Measurements from ENCODE around the gene DNAI2. TPM values are rescaled to one million over a fixed set of nuclear protein-coding genes. Genes with fewer than 3 reads are reported as not detected.

DNAI2 gene
- polyA plus RNA-seq, 1 experiment, result not detected

DNA sequence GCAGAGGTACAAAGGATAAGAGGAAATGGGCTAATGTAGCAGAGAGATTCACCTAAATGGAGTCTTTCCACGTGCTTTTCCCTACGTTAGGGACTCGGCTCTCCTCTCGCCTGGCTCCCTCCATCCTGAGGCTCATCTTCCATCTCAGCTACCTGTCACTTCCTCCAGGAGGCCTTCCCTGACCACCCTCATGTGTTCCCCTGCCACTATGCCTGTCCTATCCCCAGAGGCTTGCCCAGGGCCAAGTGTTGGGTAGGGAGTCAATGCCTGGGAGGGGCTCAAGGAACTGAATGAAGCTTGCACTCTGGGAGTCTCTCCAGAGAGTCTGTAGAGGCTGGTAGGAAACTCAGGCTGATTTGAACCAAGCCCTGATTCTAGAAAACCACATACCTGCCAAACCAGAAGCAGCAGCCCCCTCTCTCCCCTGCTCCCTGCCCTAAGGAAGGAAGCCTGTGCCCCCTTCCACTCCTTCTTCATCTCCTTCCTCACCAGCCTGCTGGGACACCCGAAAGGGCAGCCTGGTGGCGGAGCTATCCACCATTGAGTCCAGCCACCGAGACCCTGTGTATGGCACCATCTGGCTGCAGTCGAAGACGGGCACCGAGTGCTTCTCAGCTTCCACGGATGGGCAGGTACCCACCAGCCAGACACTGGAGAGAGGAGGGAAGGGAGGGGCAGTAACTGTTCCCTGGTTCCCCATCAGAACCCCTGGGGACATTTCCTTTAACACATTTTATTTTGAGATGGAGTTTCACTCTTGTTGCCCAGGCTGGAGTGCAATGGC, 25.4 kb downstream of the DNAI2 start:
- ChIA-PET POLR2A (no interaction called here), CTCF (interaction anchor here (1.5 kb wide), 2 partner anchors 8 to 158 kb away, joined by 3 read pairs; no protein-coding TSS in a partner anchor)
- Histone ChIP-seq H3K27ac (ENCODE audit: low read depth, low read length) (no peak overlapping the region), H3K9me3 (ENCODE audit: control insufficient read depth, insufficient read depth, low read length) (no peaks in the 10 kb centered on the region), H3K4me3 (ENCODE audit: low read depth, low read length) (no peak overlapping the region), H3K27me3 (ENCODE audit: control insufficient read depth, insufficient read depth, low read length) (no peaks in the 10 kb centered on the region)
- no peak for DNase-seq (ENCODE audit: low read depth, low spot score)
- TF ChIP-seq, protein P1, sequence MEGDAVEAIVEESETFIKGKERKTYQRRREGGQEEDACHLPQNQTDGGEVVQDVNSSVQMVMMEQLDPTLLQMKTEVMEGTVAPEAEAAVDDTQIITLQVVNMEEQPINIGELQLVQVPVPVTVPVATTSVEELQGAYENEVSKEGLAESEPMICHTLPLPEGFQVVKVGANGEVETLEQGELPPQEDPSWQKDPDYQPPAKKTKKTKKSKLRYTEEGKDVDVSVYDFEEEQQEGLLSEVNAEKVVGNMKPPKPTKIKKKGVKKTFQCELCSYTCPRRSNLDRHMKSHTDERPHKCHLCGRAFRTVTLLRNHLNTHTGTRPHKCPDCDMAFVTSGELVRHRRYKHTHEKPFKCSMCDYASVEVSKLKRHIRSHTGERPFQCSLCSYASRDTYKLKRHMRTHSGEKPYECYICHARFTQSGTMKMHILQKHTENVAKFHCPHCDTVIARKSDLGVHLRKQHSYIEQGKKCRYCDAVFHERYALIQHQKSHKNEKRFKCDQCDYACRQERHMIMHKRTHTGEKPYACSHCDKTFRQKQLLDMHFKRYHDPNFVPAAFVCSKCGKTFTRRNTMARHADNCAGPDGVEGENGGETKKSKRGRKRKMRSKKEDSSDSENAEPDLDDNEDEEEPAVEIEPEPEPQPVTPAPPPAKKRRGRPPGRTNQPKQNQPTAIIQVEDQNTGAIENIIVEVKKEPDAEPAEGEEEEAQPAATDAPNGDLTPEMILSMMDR (IDR thresholded peaks at IDR 0.05; ENCODE audit: low read depth, low read length), result no peak

DNA sequence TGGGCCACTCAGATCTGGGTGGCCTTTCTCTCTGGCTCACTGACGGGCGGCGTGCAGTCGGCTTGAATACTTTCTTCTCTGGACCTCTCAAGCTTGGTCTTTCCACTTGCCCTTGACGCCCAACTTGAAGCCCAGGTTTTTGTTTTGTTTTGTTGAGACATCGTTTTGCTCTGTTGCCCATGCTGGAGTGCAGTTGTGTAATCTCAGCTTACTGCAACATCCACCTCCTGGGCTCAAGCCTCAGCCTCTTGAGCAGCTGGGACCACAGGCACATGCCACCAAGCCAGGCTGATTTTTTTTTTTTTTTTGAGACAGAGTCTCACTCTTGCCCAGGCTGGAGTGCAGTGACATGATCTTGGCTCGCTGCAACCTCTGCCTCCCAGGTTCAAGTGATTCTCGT, 29.3 kb downstream of the DNAI2 start:
- DNase-seq (ENCODE audit: low read depth, low spot score), result no peak

DNA sequence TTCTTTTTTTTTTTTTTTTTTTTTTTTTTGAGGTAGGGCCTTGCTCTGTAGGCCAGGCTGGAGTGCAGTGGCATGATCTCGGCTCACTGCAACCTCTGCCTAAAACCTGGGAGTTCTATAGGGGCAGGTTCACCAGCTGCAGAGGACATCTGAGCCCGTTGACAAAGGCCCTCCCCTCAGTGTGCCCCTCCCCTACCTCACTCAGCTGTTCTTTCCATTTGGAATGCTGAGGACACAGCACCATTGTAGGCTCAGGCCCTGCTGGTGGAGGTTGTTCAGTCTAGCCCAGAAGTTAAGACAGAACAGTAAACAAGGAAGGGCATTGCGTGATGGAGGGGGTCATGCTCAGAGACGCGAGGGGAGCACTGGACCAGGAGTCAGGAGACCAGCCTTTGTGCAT, 30.1 kb downstream of the DNAI2 start:
- Histone ChIP-seq H3K9me3 (ENCODE audit: control insufficient read depth, insufficient read depth, low read length) (peaks cover 1% of the 10 kb centered on the region; the same call in 1 of the 2 replicates), H3K27me3 (ENCODE audit: control insufficient read depth, insufficient read depth, low read length) (no peaks in the 10 kb centered on the region), H3K27ac (ENCODE audit: low read depth, low read length) (no peak overlapping the region), H3K4me3 (ENCODE audit: low read depth, low read length) (no peak overlapping the region)
- TF ChIP-seq, protein P1 (IDR thresholded peaks at IDR 0.05; ENCODE audit: low read depth, low read length), result no peak
- ChIA-PET CTCF (interaction anchor here (0.6 to 1.3 kb wide), 2 partner anchors 10 to 64 kb away, joined by 3 to 4 read pairs; no protein-coding TSS in a partner anchor), POLR2A (no interaction called here)
- DNase-seq (ENCODE audit: low read depth, low spot score), result no peak

More for the DNA sequence above, 29.3 kb downstream of the DNAI2 start:
- ChIA-PET CTCF (interaction anchor here (0.6 to 1.3 kb wide), 2 partner anchors 11 to 65 kb away, joined by 3 to 4 read pairs; no protein-coding TSS in a partner anchor), POLR2A (no interaction called here)
- Histone ChIP-seq H3K27me3 (ENCODE audit: control insufficient read depth, insufficient read depth, low read length) (no peaks in the 10 kb centered on the region), H3K9me3 (ENCODE audit: control insufficient read depth, insufficient read depth, low read length) (no peaks in the 10 kb centered on the region), H3K27ac (ENCODE audit: low read depth, low read length) (no peak overlapping the region), H3K4me3 (ENCODE audit: low read depth, low read length) (no peak overlapping the region)
- TF ChIP-seq, protein P1 (IDR thresholded peaks at IDR 0.05; ENCODE audit: low read depth, low read length), result no peak

DNA sequence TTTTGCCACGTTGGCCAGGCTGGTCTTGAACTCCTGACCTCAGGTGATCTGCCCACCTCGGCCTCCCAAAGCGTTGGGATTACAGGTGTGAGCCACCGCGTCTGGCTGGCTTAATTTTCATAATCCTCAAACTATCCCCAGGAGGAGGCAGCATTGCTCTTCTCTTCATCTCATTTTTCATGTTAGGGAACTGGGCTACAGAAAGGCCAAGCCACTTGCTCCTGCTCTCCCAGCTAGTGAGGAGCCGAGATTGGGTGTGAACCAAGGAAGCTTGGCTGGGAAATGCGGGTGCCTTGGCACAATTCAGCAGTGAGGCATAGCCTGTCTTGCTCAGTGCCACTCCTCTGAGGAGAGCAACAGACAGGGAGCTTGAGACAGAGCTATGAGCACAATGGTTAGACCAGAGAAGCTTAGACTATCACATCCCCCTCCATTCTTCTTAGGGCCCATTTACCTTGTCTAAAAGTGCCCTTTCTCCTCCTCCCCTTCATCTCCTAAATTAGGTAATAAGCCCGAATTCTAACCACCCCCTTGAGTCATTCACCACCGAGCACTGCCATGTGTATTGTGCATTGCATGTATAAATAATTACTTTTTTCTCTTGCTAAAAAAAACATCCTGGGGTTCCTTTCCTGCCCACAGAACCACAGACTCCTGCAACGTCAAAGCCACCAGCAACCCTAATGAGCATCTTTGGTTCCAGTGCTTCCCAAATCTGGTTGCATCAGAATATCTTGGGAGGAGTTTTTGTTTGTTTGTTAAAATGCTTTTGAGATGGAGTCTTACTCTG, 32.0 kb downstream of the DNAI2 start:
- H3K27ac ChIP-seq (ENCODE audit: low read depth, low read length), result no peak overlapping the region
- POLR2A ChIA-PET, result no interaction called here
- H3K27me3 ChIP-seq (ENCODE audit: control insufficient read depth, insufficient read depth, low read length), result no peaks in the 10 kb centered on the region
- CTCF ChIA-PET, result no interaction called here
- TF ChIP-seq, protein P1 (IDR thresholded peaks at IDR 0.05; ENCODE audit: low read depth, low read length), result no peak
- peaks cover 4% of the 10 kb centered on the region; the same call in 1 of the 2 replicates for H3K9me3 ChIP-seq (ENCODE audit: control insufficient read depth, insufficient read depth, low read length)
- H3K4me3 ChIP-seq (ENCODE audit: low read depth, low read length), result no peak overlapping the region
- DNase-seq (ENCODE audit: low read depth, low spot score), result no peak
